HG03565 (cell line): ENCODE data around the gene MRTFB.

Experiments used
- ATAC-seq: cut with Tn5 transposase; IDR thresholded peaks from one replicate; pipeline ENCODE4 v1.9.1; 2021; ENCODE audit warnings: mild to moderate bottlenecking, moderate library complexity; ENCODE audit not compliant: unreplicated experiment

Gene MRTFB

GRCh38 chr16:14225457-14225856 lies 154.3 kb downstream of the MRTFB start:
- no peak for ATAC-seq

DNA sequence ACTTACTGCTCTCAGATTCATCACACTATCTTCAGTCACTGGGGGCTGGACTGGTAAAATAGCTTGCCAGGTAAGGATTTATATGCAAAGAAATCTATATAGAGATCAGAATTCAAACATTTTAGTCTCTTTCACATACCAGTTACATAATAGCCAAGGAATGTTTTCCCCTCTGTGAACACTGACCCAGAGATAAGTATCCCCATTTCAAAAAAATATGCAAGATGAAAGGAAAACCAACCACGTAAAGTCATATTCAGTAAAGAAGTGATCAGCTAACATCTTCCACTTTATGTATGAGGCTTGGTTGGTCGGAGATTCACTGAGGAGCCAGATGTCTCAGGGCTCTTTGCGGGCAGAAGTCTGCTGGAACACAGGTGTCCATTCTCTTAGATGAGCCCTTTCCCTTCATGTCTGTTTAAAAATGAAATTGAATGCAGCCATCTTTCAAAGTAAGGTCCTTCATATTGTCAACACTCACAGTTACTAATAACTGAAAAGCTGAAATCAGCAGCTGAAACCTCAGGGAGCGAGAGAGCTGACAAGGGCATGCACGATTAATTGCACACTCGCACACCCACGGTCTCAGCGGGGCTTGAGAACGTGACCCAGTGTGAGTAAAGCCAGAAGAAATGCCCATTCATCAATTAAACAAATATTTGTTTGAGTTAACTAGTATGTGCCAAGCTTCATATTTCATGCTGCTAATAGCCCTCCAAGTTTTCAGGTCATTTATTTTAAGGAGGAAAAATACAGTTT lies 161.2 kb downstream of the MRTFB start:
- ATAC-seq, result no peak

- no peak for ATAC-seq
Measured at GRCh38 chr16:14236401-14236800, 165.3 kb downstream of the MRTFB start.

GRCh38 chr16:14238756-14239155 lies 167.6 kb downstream of the MRTFB start:
- no peak for ATAC-seq

DNA sequence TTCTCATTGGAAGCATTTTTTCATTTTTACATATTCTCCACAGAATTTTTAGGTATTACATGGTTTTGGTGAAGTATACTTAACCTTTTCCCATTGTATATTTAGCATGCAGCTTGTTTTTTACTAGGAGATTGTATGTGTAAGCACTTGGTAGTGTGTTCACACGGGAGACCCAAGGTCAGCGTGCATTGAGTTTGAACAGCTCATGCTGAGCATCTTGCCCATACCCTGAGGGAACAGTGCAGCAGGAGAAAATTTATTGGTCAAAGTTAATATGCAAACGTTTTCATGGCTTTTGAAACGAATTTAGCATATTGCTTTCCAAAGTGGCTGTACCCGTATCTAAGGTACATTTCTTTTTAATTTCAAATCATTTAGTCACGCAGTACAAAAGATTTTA lies 168.7 kb downstream of the MRTFB start:
- no peak for ATAC-seq

DNA sequence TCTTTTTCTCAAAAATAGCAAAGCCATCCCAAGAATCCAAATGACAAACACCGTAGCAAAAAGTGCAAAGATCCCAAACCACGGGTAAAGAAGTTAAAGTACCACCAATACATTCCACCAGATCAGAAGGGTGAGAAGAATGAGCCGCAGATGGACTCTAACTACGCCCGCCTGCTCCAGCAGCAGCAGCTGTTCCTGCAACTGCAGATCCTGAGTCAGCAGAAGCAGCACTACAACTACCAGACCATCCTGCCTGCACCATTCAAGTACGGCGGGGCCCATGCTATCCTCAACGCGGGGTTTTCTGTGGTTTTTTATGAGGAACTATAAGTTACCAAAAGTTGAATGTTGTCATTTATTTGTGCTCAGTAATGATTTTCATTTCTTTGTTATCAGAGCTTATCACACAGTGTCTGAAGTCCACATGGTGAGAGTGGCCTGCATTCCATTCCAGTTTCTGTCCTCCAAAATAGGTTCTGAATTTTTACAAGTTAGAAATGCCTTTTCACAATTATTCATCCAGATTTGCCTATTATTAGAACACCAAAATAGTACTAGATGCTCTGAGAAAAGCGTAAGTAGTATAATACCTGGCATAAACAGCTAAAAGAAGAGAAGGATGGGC lies 169.2 kb downstream of the MRTFB start:
- no peak for ATAC-seq

- ATAC-seq, result no peak
Measured at GRCh38 chr16:14240964-14241363, 169.8 kb downstream of the MRTFB start.

- no peak for ATAC-seq
Measured at GRCh38 chr16:14241631-14242030, 170.5 kb downstream of the MRTFB start.

- ATAC-seq, result no peak
Measured at GRCh38 chr16:14242769-14243168, 171.7 kb downstream of the MRTFB start.

DNA sequence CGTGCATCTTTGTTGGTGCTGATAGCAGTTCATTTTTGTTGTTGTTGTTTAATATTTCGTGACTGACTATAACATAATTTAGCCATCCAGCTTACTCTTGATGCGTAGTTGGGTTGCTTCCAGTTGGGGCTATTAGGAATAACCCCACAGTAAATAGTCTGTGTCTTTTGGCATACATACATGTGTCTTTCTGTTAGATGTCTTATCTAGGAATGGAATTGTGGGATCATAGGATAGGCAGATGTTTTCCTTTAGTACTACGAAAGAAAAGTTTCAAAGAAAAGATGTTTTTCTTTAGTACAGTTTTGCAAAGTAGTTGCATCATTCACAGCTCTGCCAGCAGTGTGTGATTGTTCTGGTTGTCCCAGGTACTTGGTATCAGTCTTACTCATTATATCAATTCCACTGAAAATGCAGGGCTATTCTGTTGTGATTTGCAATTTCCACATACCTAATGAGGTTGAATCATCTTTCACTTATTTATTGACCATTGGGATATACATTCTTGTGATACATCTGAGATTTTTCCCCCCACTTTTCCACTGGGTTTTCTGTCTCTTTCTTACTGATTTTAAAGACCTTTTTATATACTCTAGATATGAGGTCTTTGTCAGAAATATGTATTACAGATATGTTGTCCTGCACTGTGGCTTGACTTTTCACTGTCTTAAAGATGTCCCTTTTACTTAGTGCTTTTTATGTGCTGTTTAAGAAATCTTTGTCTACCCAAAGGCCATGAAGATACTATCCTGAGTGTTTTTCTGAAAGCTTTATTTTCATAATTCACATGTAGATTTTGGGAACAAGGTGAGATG lies 173.3 kb downstream of the MRTFB start:
- no peak for ATAC-seq

DNA sequence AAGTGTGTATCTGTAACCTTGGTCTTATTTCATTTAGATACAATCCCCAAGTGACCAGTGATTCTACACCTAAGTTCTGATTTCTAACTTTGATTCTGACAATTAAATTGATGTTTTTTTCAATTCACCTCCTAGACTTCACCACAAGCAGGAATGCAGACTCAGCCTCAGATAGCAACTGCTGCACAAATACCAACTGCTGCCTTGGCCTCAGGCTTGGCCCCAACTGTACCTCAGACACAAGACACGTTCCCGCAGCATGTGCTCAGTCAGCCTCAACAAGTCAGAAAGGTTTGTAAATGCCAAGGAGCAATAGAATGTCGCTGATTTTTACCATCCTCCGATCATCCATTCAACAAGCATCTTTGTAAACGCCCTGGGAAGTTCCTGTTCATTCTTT lies 177.7 kb downstream of the MRTFB start:
- no peak for ATAC-seq

DNA sequence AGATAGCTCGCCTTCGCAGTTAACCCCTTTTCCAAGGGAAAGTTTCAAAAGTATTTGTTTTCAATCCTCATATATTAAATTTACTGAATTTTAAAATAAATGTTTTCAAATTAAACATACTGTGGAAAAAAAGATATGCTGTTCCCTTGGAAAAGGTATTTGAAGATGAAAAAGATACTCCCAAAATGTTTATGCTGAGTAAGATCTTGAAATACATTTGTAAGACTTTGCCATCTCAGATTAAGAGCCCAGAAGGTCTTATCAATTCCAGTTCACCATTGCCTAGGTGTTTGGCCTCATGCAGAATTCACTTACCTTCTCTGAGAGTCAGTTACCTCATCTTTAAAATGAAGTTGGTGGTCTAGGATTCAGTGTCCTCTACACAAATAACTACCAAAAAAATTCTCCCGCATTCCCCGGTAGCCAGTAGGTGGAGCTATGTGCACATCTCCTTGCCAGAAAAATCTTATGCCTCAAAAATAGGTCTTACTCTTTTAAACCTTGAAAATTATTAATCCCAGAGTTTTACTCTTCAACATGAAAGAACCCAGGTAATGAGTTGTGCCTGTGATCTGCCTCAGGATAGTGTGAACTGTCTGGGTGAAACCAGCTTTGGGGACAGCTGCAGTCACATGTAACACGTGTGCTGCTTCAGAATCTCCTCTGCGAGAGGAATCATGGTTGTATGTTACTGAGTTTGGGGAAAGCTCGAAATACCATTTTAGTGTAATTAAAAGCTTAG lies 178.3 kb downstream of the MRTFB start:
- ATAC-seq, result no peak

- ATAC-seq, result no peak
Measured at GRCh38 chr16:14251419-14251818, 180.3 kb downstream of the MRTFB start.

GRCh38 chr16:14252860-14253259 lies 181.7 kb downstream of the MRTFB start:
- no peak for ATAC-seq

DNA sequence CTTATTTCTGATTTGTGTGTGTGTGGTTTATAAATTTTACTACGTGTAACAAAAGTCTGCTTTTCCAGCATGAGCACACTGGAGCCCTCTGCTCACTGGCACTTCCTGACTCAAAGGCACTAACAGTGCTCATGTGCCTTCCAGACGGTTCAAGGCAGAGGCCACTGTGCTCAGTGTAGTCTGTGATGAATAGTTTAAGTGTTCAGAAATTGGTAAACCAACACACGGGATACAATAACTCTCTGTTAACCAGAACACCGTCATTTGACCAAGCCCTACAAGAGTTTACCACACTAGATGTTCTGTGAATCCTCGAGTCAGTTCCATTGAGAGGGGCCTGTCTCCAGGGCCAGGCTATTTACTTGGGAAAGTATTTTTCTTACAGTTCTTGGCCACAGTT lies 191.9 kb downstream of the MRTFB start:
- no peak for ATAC-seq

- ATAC-seq, result no peak
Measured at GRCh38 chr16:14263769-14264168, 192.7 kb downstream of the MRTFB start.

- ATAC-seq, result no peak
Measured at GRCh38 chr16:14264327-14264943, 193.3 kb downstream of the MRTFB start.

DNA sequence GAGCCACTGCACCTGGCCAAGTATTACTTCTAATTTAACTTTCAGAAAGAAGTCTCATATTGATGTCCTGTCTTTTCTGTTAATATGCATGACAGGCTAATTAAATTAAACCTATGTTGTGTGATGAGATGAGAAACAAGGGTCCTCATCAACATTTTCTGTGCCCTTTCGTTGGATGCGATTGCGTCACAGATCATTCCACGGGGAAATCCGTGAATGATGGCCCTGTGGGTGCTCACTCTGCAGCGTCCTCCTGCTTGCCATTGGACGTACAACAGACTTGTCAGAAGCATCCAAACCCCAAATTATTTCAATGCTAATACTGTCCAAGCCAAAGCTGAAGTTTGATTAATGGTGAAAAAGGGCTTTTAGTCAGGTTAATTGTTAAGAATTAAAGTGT lies 197.0 kb downstream of the MRTFB start:
- ATAC-seq, result no peak

GRCh38 chr16:14275934-14276333 lies 204.8 kb downstream of the MRTFB start:
- ATAC-seq, result no peak

DNA sequence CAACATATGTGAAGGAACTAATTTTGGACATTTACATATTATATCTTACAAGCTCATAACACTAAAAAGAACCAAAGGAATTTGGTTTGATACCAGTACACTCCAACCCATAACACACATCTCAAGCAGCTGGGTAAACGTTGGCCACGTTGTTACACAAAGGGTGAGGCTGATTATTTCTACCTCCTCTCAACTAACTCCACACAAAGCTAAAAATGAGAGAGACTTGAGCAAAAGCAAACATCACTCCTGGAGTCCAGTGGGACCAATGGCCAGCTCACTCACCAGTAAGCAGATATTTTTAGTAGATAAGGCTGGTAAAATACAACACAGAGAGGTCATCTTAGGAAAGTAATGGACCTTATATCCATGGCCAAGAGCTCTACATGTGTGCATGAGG lies 207.6 kb downstream of the MRTFB start:
- ATAC-seq, result no peak

- no peak for ATAC-seq
Measured at GRCh38 chr16:14280541-14280940, 209.4 kb downstream of the MRTFB start.
